OCI-LY7 (cell line): ENCODE data around the gene TRIM36. TPM values are rescaled to one million over a fixed set of nuclear protein-coding genes. Genes with fewer than 3 reads are reported as not detected.
A peak's percentile ranks its signal among the peaks of the same experiment; 100 is the strongest.

Experiments
- Bru-seq: library from RNA; stranded (reverse); fragments of 400-500 nt; gene quantifications from one replicate; lab custom pipeline; 2021; lab: Mats Ljungman, UMichigan
- BruChase-seq, 2 experiments: library from RNA; stranded (reverse); fragments of 400-500 nt; gene quantifications; one replicate each; lab custom pipeline; 2021; lab: Mats Ljungman, UMichigan
- BruUV-seq: library from RNA; stranded (reverse); fragments of 400-500 nt; replicated peaks from 2 replicates; lab custom pipeline; 2021; lab: Mats Ljungman, UMichigan
- CTCF ChIA-PET: fragments of 300-600 bp; sonication (Branson Sonifier 250); formaldehyde crosslinking; loops from one replicate; lab custom pipeline; 2022; ENCODE audit warnings: antibody characterized with exemption; ENCODE audit not compliant: unreplicated experiment; lab: Charles Lee
- POLR2A ChIA-PET: fragments of 300-600 bp; sonication (Branson Sonifier 250); formaldehyde crosslinking; loops from one replicate; lab custom pipeline; 2022; ENCODE audit warnings: antibody characterized with exemption; lab: Charles Lee
- DNase-seq: peaks from one replicate; pipeline ENCODE4 v3.0.0-alpha.2; 2015; ENCODE audit warnings: low spot score
- H2AFZ ChIP-seq: fragments of 200-600 bp; sonication (generic), shearing (Covaris generic); 2 replicates; pipeline ENCODE4 v1.6.1; 2014; ENCODE audit warnings: mild to moderate bottlenecking, antibody characterized with exemption, low read length, moderate library complexity
- H3K27ac ChIP-seq: fragments of 200-600 bp; sonication (generic); 2 replicates; pipeline ENCODE4 v1.5.1; 2014; ENCODE audit warnings: mixed run types, low read depth, mild to moderate bottlenecking, moderate library complexity, low read length, inconsistent platforms; ENCODE audit not compliant: poor library complexity, severe bottlenecking
- H3K36me3 ChIP-seq: fragments of 200-600 bp; sonication (generic); 2 replicates; pipeline ENCODE4 v1.6.1; 2014; ENCODE audit warnings: mild to moderate bottlenecking, antibody characterized with exemption, low read length, moderate library complexity, mixed read lengths; ENCODE audit not compliant: insufficient read depth
- H3K4me1 ChIP-seq: fragments of 200-600 bp; sonication (generic); 2 replicates; pipeline ENCODE4 v1.5.1; 2014; ENCODE audit warnings: mild to moderate bottlenecking, low read length; ENCODE audit not compliant: insufficient read depth, poor library complexity, severe bottlenecking
- H3K4me2 ChIP-seq: fragments of 200-600 bp; sonication (generic); 2 replicates; pipeline ENCODE4 v1.6.1; 2014; ENCODE audit warnings: mild to moderate bottlenecking, low read length
- H3K4me3 ChIP-seq: fragments of 200-600 bp; sonication (generic); 2 replicates; pipeline ENCODE4 v1.5.1; 2014; ENCODE audit warnings: mild to moderate bottlenecking, low read depth, low read length; ENCODE audit not compliant: poor library complexity, severe bottlenecking
- H3K79me2 ChIP-seq: fragments of 200-600 bp; sonication (generic); 2 replicates; pipeline ENCODE4 v1.6.1; 2016; ENCODE audit warnings: low read depth, mild to moderate bottlenecking, low read length, moderate library complexity, mixed read lengths; ENCODE audit not compliant: insufficient read depth
- H3K9me2 ChIP-seq: fragments of 200-600 bp; sonication (generic); 2 replicates; pipeline ENCODE4 v1.6.1; 2016; ENCODE audit warnings: mild to moderate bottlenecking, low read length, mixed read lengths; ENCODE audit not compliant: insufficient read depth
- H3K9me3 ChIP-seq: fragments of 200-600 bp; sonication (generic); 2 replicates; pipeline ENCODE4 v1.6.1; 2014; ENCODE audit warnings: mild to moderate bottlenecking, mixed run types, low read length, mixed read lengths
- H4K20me1 ChIP-seq: fragments of 200-600 bp; sonication (generic); 2 replicates; pipeline ENCODE4 v1.6.1; 2014; ENCODE audit warnings: mild to moderate bottlenecking, antibody characterized with exemption, low read length, moderate library complexity, mixed read lengths; ENCODE audit not compliant: insufficient read depth
- CTCF ChIP-seq: fragments of 200-600 bp; sonication (generic); conservative IDR thresholded peaks from 2 replicates; pipeline ENCODE4 v1.5.1; 2014; ENCODE audit warnings: mild to moderate bottlenecking, antibody characterized with exemption, low read length, moderate library complexity, mixed read lengths
- EZH2phosphoT487 ChIP-seq: fragments of 200-600 bp; sonication (generic); IDR thresholded peaks from 2 replicates; pipeline ENCODE4 v1.6.1; 2018; ENCODE audit warnings: low read depth, borderline replicate concordance, mild to moderate bottlenecking, mixed run types, antibody characterized with exemption, low read length, moderate library complexity, mixed read lengths
- intact Hi-C: fragments of 100-400 bp; cut with micrococcal nuclease; formaldehyde crosslinking; loops from one replicate; pipeline ENCODE4 v1.10.0; 2022; ENCODE audit not compliant: unreplicated experiment
- long read RNA-seq: library from polyadenylated mRNA; stranded (forward); transcript quantifications from one replicate; pipeline ENCODE4 v2.0.0, GENCODE V29; 2022
- total RNA-seq, 2 experiments: library from RNA; depleted of rRNA in 1 of 2; stranded (reverse); fragments of >200 nt in 1 of 2; shearing (Covaris generic) in 1 of 2; gene quantifications; 2 replicates each; pipeline ENCODE4 v1.2.3, GENCODE V29; 2014 to 2022

Gene TRIM36
- total RNA-seq (2014; rRNA removed; shearing (Covaris generic)) = not detected in 2 replicates
- total RNA-seq (2022) = not detected in 2 replicates
- percentile 15 among the genes with signal in this experiment for Bru-seq, nascent RNA
- BruChase-seq, experiment 1, labeled RNA remaining after a 6-hour chase = percentile 9 among the genes with signal in this experiment
- percentile 12 among the genes with signal in this experiment for BruChase-seq, experiment 2, labeled RNA remaining after a 2-hour chase
- long read RNA-seq = 0 reads

GRCh38 chr5:115169487-115170133 lies at the start of gene TRIM36:
Gene TRIM36 (minus strand): TSS chr5:115169908. CDS start chr5:115169634, 274 bp downstream.
- Histone ChIP-seq H3K9me2 (no peaks in the 10 kb centered on the region), H2AFZ (peak within 1 kb of the TSS; percentile 37; the same call in 1 of the 2 replicates), H3K4me3 (peak within 1 kb of the TSS; percentile 63), H3K27ac (no peak within 1 kb of the TSS), H3K36me3 (no peaks in the 10 kb centered on the region), H4K20me1 (no peaks in the 10 kb centered on the region), H3K9me3 (peaks cover 8% of the 10 kb centered on the region; the same call in 1 of the 2 replicates), H3K4me1 (peaks cover 13% of the 10 kb centered on the region), H3K79me2 (no peaks in the 10 kb centered on the region), H3K4me2 (peak within 1 kb of the TSS; percentile 75)
- intact Hi-C loops = no loop called here
- ChIA-PET CTCF (no interaction called here), POLR2A (no interaction called here)
- no TSS peak for BruUV-seq
- peak; percentile 77 for DNase-seq
- TF ChIP-seq EZH2phosphoT487 = no peak
- no peak for TF ChIP-seq CTCF

GRCh38 chr5:115214541-115214940 lies 44.8 kb upstream of the TRIM36 start:
- no TSS peak for BruUV-seq
- Histone ChIP-seq H3K4me2 (no peak overlapping the region), H3K4me1 (peaks cover 14% of the 10 kb centered on the region), H2AFZ (no peak overlapping the region), H3K4me3 (no peak overlapping the region), H3K9me2 (no peaks in the 10 kb centered on the region), H3K27ac (no peak overlapping the region), H4K20me1 (no peaks in the 10 kb centered on the region), H3K9me3 (no peaks in the 10 kb centered on the region), H3K36me3 (peaks cover 51% of the 10 kb centered on the region), H3K79me2 (no peaks in the 10 kb centered on the region)
- ChIA-PET POLR2A (interaction anchor here (1.7 kb wide), 1 partner anchor 47 kb away, joined by 4 read pairs; no protein-coding TSS in a partner anchor), CTCF (no interaction called here)
- TF ChIP-seq CTCF (no peak), EZH2phosphoT487 (no peak)
- intact Hi-C loops = no loop called here
- DNase-seq = no peak
